ENCODE data around the gene PDZRN4.

PDZRN4 gene

DNA sequence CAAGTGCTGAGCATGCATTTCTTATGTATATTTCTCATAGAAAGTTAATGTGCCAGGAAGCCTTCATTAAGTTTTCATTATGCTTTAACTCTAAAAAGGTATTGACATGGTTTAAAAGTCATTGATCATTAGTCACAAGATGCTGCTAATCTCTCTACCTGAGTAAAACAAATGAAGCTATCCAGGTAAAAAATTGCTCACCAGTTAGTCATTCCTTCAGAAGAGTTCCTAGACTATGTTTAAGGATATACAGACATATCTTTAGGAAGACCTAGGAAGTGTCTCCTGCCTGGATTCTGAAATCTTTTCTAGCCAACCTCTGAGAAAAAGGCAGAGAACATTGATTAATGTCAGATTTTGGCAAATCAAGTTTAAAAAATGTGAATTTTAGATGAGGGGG, 274.2 kb downstream of the PDZRN4 start:
- no peak for DNase-seq

DNA sequence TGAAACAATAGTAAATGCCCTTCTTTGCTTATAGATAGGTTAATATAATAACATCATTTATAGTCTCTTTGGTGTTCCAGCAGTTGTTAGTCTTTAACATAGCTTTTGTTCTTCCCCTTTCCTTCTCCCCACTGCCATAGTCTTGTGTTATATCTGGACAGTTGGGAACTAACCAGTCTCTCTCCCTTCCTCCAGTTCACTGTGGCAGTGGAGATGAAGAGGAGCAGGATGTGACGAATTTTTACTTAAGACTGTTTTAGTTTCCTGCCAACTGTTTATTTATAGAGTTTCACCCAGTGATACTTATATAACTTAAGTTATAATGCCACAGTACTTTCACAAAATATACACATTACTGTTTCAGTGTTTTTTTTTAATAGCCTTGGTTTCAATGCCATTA, 277.4 kb downstream of the PDZRN4 start:
- DNase-seq = no peak

GRCh38 chr12:41466300-41466699, 278.2 kb downstream of the PDZRN4 start:
- DNase-seq = no peak

GRCh38 chr12:41466802-41467201, 278.7 kb downstream of the PDZRN4 start:
- no peak for DNase-seq

GRCh38 chr12:41467591-41468325, 279.6 kb downstream of the PDZRN4 start:
- no peak for DNase-seq

- DNase-seq = no peak
Measured at GRCh38 chr12:41468341-41468740, 280.2 kb downstream of the PDZRN4 start.

DNA sequence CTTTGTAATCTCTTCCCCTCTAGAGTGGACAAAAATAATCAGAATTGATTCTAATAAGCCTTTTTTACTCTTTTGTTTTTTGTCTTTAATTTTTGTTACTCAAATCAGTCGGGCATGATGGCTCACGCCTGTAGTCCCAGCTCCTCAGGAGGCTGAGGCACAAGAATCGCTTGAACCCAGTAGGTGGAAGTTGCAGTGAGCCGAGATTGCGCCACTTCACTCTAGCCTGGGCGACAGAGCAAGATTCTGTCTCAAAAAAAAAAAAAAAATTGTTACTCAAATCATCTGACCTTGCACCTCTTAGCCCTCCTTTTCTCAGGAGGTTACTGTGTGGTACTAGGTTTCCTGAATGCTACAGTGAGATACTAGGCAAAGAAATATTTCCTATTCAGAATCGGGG, 280.6 kb downstream of the PDZRN4 start:
- no peak for DNase-seq

DNA sequence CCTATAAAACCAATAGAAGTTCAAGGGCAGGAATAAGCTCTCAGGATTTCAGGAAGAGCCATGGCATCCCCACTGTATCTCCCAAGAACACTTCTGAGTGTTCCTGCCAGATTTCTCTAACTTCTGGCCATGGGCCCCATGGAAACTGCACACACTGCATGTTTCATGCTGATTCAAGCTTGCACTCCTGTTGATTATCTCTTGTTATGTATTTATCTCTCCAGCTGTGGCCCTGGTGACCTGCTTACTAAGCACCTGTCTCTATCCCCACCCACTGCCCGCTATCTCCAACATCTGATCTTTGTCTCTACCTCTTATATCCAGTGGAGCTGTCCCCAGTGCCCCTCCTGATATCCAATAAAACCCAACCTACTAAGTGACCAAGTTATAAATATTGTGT, 285.3 kb downstream of the PDZRN4 start:
- DNase-seq = no peak

DNA sequence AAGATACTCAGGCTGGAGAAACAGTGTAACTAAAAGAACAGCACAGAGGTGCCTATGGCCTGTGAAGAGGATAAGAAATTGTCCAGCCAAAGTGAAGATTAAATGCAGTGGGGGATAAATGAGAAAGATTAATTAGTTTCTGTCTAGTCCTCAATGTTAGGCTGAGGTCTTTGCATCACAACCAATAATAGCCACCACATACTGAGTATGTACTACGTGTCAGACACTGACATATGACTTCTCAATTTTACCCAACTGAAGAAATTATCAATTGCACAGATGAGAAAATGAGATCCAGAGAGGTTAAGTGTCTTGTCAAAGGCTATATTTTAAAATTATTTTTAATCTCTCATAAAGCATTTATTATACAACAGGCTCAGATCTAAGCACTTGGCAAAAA, 285.9 kb downstream of the PDZRN4 start:
- DNase-seq = no peak

DNA sequence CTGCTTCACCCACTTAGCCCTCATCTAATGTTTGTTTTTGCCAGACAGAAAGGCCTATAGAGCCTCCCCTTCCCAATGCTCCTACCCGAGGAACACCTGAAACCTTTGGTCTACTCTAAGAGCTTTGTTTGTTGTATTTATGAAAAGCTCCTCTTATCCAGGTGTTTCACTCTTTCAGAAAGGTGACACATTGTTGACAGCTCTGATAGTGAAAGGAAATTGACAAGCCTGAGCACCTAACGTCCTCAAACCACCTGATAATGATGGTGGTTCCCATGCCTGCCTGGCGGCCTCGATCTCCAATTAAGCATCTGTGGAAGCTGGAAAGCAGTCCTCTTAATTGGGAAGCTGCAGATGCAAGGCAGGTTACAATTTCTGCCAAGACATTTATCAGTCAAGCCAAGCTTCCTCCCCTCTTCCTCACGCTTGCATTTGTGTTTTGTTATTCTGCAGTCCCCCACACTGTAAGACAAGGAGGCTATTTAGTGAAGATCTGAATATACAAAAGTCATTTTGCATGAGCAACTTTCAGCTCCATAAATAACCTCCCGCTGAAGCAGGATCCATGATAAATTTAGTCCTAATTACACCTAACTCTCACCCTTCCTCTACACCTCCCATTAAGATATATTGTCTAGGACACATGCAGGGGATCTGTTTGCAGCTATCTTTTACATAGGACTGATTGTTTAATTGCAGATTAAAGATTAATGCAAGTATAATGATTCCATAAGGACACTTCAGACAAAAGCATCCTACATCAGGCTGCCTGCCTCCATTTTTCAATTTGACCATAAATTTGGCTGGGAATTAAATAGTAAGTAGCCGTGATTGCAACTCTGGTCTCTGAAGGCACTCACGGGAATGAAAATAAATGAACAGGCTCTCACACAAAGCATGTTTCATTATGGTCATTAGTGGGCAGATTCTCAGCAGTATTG, 288.6 kb downstream of the PDZRN4 start:
- DNase-seq = no peak

- DNase-seq = no peak
Measured at GRCh38 chr12:41479426-41479825, 291.3 kb downstream of the PDZRN4 start.

DNA sequence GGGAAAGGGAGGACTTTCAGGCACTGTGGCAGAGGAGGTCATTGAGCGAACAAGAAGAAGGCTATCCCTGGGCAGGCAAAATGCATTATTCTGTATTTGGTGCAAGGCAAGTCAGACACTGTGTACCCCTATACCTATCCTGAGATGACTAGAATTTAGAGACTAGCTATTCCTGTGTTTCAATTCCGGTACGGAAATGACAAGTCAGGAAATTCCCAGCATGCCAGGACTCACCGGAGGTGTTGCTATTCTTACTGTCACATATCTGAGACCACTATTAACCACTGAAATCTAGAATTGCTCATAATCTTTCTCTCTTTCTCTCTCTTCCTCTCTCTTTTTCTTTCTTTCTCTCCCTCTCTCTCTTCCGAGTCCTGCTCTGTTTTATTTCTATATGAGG, 297.1 kb downstream of the PDZRN4 start:
- no peak for DNase-seq

DNA sequence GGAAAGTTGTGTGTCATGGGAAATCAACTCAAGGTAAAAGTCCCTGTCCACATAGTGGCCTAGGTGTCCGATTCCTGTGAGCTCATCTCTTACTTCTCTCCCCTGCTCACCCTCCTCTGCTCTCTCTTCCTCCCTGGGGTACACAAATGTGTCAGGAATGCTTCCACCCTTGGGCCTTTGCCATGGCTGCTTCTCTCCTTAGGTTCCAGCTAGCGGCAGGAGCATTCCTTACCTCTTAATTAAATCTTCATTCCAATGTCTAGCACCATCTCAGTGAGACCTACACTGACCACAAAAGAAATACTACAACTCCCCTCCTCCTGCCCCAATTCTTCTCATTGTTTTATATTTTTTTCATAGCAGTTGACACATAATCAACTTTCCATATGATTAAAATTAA, 298.6 kb downstream of the PDZRN4 start:
- DNase-seq = no peak

DNA sequence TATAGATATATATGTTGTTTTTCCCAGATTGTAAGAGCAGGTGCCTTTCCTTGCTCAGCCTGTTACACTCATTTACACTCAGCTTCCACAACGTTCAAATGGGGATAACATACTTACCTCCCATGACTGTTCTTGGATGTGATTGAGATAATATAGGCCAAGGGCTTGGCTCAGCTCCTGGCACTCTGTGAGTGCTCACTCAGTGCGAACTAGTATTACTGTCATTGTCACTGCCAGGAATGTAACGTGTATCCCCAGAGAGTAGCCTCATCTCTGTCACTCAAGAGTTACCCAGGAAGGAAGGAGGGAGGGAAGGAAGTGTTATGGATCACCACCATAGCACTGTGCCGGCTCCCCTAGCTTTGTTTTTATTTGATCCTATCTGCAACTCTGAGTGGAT, 307.9 kb downstream of the PDZRN4 start:
- no peak for DNase-seq

GRCh38 chr12:41497409-41497808, 309.3 kb downstream of the PDZRN4 start:
- DNase-seq = no peak

- no peak for DNase-seq
Measured at GRCh38 chr12:41504976-41505375, 316.9 kb downstream of the PDZRN4 start.

- no peak for DNase-seq
Measured at GRCh38 chr12:41507286-41507685, 319.2 kb downstream of the PDZRN4 start.

- DNase-seq = no peak
Measured at GRCh38 chr12:41509271-41510055, 321.3 kb downstream of the PDZRN4 start.

DNA sequence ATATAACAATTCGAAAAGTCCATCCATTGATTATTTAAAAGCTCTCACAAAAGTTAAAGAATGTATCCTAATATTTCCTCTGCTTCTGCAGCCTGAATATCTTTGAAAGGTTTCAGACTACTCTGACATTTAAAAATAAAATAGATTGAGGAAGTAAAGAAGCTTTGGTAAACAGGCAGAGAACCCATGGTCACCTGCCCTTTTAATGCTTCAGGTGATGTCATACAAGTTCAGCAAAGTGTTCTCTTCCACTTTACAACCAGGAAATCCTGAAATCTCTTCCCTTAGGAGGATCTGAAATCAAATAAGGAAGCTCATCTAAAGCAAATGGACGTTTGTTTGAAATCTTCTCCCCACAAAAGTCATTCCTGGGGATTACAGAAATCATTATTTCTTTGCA, 322.4 kb downstream of the PDZRN4 start:
- DNase-seq = no peak

GRCh38 chr12:41511247-41511646, 323.1 kb downstream of the PDZRN4 start:
- DNase-seq = no peak

- DNase-seq = no peak
Measured at GRCh38 chr12:41512497-41512896, 324.4 kb downstream of the PDZRN4 start.

DNA sequence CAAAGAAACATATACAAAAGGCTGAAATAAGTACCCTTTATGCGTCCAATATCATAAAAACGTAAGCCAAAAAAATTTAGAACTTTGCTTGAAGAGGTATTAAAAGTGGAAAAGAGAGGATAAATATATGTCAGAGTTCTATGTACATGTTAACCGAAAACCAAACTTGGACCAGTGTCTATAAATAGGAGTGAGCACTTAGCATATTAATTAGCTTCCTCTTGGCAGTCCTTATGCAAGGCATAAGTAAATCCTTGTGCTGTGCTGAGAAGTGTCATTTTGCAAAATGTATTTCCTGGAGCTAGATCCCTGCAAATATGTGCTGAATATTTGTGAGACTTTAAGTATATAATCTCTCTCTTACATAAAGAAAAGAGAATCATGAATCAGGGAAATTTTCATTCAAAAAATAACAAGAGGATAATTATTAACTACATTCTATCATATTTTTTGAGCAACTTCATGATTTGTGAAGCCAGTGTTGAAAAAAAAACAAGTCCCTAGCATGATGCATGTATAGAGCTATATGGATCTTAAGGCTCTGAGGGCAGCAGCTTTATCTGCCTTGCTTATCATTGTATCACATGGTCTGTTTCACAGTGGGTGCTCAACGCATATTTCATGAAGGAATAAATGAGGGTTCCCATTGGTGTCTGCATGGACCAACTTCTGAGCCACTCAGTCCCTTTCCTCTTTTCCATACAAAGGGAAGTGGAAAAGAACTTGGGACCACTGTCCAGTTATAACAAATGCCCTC, 326.1 kb downstream of the PDZRN4 start:
- no peak for DNase-seq

DNA sequence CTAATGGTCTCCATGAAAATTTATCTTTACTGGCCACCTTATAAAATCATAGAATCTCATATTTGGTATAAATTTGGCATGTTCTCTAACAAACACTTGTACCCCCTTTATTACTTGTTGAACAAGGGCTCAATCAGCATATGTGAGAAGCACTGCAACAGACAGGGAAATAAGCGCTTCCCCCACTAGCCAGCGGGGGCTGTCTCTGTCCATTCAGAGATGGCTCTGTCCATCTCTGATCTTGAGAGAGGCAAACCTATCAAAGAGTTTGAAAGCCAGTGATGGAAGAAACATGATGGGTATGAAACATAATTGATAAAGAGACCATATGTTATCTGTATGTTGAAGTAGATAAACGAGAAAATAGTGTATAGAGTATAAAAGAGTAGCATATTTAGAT, 326.8 kb downstream of the PDZRN4 start:
- DNase-seq = no peak
